Ovary (tissue), 10 donors: ENCODE results near the gene CYSTM1. TPM values are rescaled to one million over a fixed set of nuclear protein-coding genes. Genes with fewer than 3 reads are reported as not detected.

ENCODE experiments used
- DNase-seq, 5 donors: peaks; one replicate each; pipeline ENCODE4 v3.0.0-alpha.2; 2019 to 2020
- H3K27ac ChIP-seq, 2 donors: fragments of 200-600 bp; one replicate each; pipeline versions ENCODE4 v1.5.1 to v1.8.0; 2019 to 2022
- H3K27me3 ChIP-seq: fragments of 200-600 bp; one replicate; pipeline ENCODE4 v1.8.0; 2022
- H3K36me3 ChIP-seq: fragments of 200-600 bp; sonication (generic); one replicate; pipeline ENCODE4 v1.5.1; 2019
- H3K4me1 ChIP-seq: one replicate; pipeline ENCODE4 v1.8.1; 2013; ENCODE audit warnings: mild to moderate bottlenecking, moderate library complexity; ENCODE audit not compliant: insufficient read depth
- H3K4me3 ChIP-seq: fragments of 200-600 bp; sonication (generic); one replicate; pipeline ENCODE4 v1.5.1; 2017
- H3K9me3 ChIP-seq, 2 donors: fragments of 200-600 bp in 1 of 2; sonication (generic) in 1 of 2; one replicate each; pipeline versions ENCODE4 v1.5.1 to v1.8.1; 2013 to 2019; ENCODE audit warnings: mild to moderate bottlenecking in 1 of 2, moderate library complexity in 1 of 2
- CTCF ChIP-seq, 3 donors: fragments of 450-650 bp in 2 of 3; fragments of 200-600 bp in 1 of 3; IDR thresholded peaks; one replicate each; pipeline versions ENCODE4 v1.5.1 to v1.8.0; 2016 to 2022; ENCODE audit warnings: antibody characterized with exemption in 3 of 3, mild to moderate bottlenecking in 1 of 3
- EP300 ChIP-seq: sonication (generic); formaldehyde crosslinking; IDR thresholded peaks from one replicate; pipeline ENCODE4 v1.6.1; 2017; ENCODE audit warnings: antibody characterized with exemption
- POLR2A ChIP-seq: fragments of 450-650 bp; IDR thresholded peaks from one replicate; pipeline ENCODE4 v1.6.1; 2017; ENCODE audit warnings: antibody characterized with exemption, mild to moderate bottlenecking, moderate library complexity
- WGBS, 3 donors: extraction: QIAGEN DNeasy Blood & Tissue Kit in 1 of 3; methylation state at CpG; one replicate each; pipeline versions ENCODE4 v1.1.5 to v1.1.7; 2013 to 2017; 5-methylcytosine and 5-hydroxymethylcytosine counted together
- intact Hi-C, 4 donors: fragments of 100-400 bp; cut with DNase I; formaldehyde crosslinking; loops; one replicate each; pipeline versions ENCODE4 v1.11.0 to v1.15.1; 2022 to 2023
- long read RNA-seq, 3 donors: library from polyadenylated mRNA in 2 of 3; unstranded in 2 of 3; transcript quantifications; one replicate each; pipeline ENCODE4 v2.0.0 and lab custom pipeline, GENCODE V29; 2021 to 2026
- polyA plus RNA-seq, 2 donors: library from polyadenylated mRNA; stranded (reverse); fragments of 200-250 nt in 1 of 2; fragments of 350-450 nt in 1 of 2; fragmentation: Illumina TruSeq in 1 of 2; extraction: RNeasy Lipid Tissue Mini Kit (QIAGEN cat#74804) in 1 of 2; gene quantifications; one replicate each; pipeline ENCODE4 v1.2.3, GENCODE V29; 2013 to 2014
- total RNA-seq, 7 donors: library from RNA; depleted of rRNA in 2 of 7; stranded (reverse); fragments of >200 nt in 2 of 7; fragmentation: NEBNext Ultra II Directional in 3 of 7; extraction: Animal tissue kit (Norgen Biotek cat#: 25700) in 3 of 7; gene quantifications; one replicate each; pipeline versions ENCODE4 v1.1.0 to v1.2.4, GENCODE V29; 2016 to 2023
- donor health status: DM: no; HTN: no; CAD: no; lungs with moderate emphysema.
- donor health status: DM: no; HTN: no; CAD: no.
- donor health status: Bipolar disorder and iron deficiency.
- donor health status: DM: yes; HTN: yes; CAD: no.
- donor health status: DM: no; HTN: no; CAD: no.
- donor health status: DM: yes; HTN: yes; CAD: no.

Gene CYSTM1
- total RNA-seq (100 to 1,000 TPM in 1 of 7 donors, 10 to 100 TPM in 6; 24.6 to 143 (median 40.6) TPM), polyA plus RNA-seq (10 to 100 TPM; 34.1 to 35.4 TPM)
- long read RNA-seq, donor 1, transcript CYSTM1-201 (3 exons, 1,336 nt): major isoform, 35 of 42 reads
- long read RNA-seq, donor 1, partial matches to known transcripts: 1 of 42 reads
- long read RNA-seq, donor 1, other reads (novel, unspliced or antisense): 6 of 42 reads
- long read RNA-seq, donor 2, transcript CYSTM1-201 (3 exons, 1,336 nt): major isoform, 61 of 68 reads
- long read RNA-seq, donor 2, partial matches to known transcripts: 6 of 68 reads
- long read RNA-seq, donor 2, other reads (novel, unspliced or antisense): 0 of 68 reads
- long read RNA-seq, donor 3, transcript CYSTM1-201 (3 exons, 1,336 nt): major isoform, 29 of 48 reads
- long read RNA-seq, donor 3, partial matches to known transcripts: 5 of 48 reads
- long read RNA-seq, donor 3, other reads (novel, unspliced or antisense): 14 of 48 reads

- intact Hi-C loops: loop anchor here in 1 of 4 donors (2.0 kb wide), 1 partner anchor 226 kb away; the partner anchor contains the start of gene ANKHD1
- Histone ChIP-seq H3K9me3 (no peaks in the 10 kb centered on the region), H3K27ac (peak within 1 kb of the TSS; percentile 96 to 98), H3K36me3 (no peaks in the 10 kb centered on the region), H3K4me3 (peak within 1 kb of the TSS; percentile 80), H3K27me3 (no peaks in the 10 kb centered on the region), H3K4me1 (peaks cover 4% of the 10 kb centered on the region)
- peak; percentile 97 to 99 (median 98) for DNase-seq
- TF ChIP-seq POLR2A (peak; percentile 96), CTCF (IDR thresholded peaks at IDR 0.05) (peak in 1 of 3 donors; percentile 25), EP300 (peak; percentile 60)
- 1 to 3% (median 2%) methylated on average over 26 to 61 of the region's 61 CpGs for WGBS, 3 donors
Observed at GRCh38 chr5:140174465-140175366, at the start of gene CYSTM1. TSS of gene CYSTM1 (plus strand) at chr5:140175188. CDS start at chr5:140194466, 19,278 bp downstream.

- WGBS, 3 donors: 95 to 100% (median 96%) methylated on average over 4 of the region's 4 CpGs
- intact Hi-C loops: no loop called here
- H3K9me3 ChIP-seq: no peaks in the 10 kb centered on the region
- no peaks in the 10 kb centered on the region for H3K36me3 ChIP-seq
- H3K4me1 ChIP-seq: no peaks in the 10 kb centered on the region
- no peak within 1 kb of the TSS for H3K27ac ChIP-seq
- TF ChIP-seq POLR2A: no peak
- TF ChIP-seq CTCF (IDR thresholded peaks at IDR 0.05): no peak
- no peak for TF ChIP-seq EP300
- H3K4me3 ChIP-seq: no peak within 1 kb of the TSS
- H3K27me3 ChIP-seq: no peaks in the 10 kb centered on the region
- DNase-seq: no peak
Observed at GRCh38 chr5:140125637-140126036, 49.4 kb upstream of the CYSTM1 start, which contains the start of gene IGIP. TSS of gene IGIP (plus strand) at chr5:140125937. CDS start at chr5:140128477, 2,540 bp downstream.

- WGBS, 3 donors: 89 to 91% (median 89%) methylated on average over 6 of the region's 6 CpGs
- no peaks in the 10 kb centered on the region for H3K4me1 ChIP-seq
- intact Hi-C loops: no loop called here
- TF ChIP-seq CTCF (IDR thresholded peaks at IDR 0.05) (no peak), EP300 (no peak), POLR2A (no peak)
- H3K27me3 ChIP-seq: no peaks in the 10 kb centered on the region
- no peaks in the 10 kb centered on the region for H3K36me3 ChIP-seq
- no peak for DNase-seq
- H3K4me3 ChIP-seq: no peak overlapping the region
- no peaks in the 10 kb centered on the region for H3K9me3 ChIP-seq
- H3K27ac ChIP-seq: no peak overlapping the region
Observed at GRCh38 chr5:140126315-140127012, 48.5 kb upstream of the CYSTM1 start.

GRCh38 chr5:140128376-140128775, 46.6 kb upstream of the CYSTM1 start:
- DNase-seq: no peak
- Histone ChIP-seq H3K4me3 (no peak overlapping the region), H3K36me3 (no peaks in the 10 kb centered on the region), H3K27me3 (no peaks in the 10 kb centered on the region), H3K4me1 (no peaks in the 10 kb centered on the region), H3K9me3 (no peaks in the 10 kb centered on the region), H3K27ac (no peak overlapping the region)
- WGBS, 3 donors: 82 to 91% (median 89%) methylated on average over 5 of the region's 5 CpGs
- intact Hi-C loops: no loop called here
- no peak for TF ChIP-seq EP300
- no peak for TF ChIP-seq POLR2A
- TF ChIP-seq CTCF (IDR thresholded peaks at IDR 0.05): no peak
